HG03442 (cell line): Measurements from ENCODE around the gene PIGX.

Experiments
- ATAC-seq: cut with Tn5 transposase; IDR thresholded peaks from one replicate; pipeline ENCODE4 v1.9.1; 2021; ENCODE audit warnings: mild to moderate bottlenecking, moderate library complexity; ENCODE audit not compliant: unreplicated experiment

The PIGX gene

DNA sequence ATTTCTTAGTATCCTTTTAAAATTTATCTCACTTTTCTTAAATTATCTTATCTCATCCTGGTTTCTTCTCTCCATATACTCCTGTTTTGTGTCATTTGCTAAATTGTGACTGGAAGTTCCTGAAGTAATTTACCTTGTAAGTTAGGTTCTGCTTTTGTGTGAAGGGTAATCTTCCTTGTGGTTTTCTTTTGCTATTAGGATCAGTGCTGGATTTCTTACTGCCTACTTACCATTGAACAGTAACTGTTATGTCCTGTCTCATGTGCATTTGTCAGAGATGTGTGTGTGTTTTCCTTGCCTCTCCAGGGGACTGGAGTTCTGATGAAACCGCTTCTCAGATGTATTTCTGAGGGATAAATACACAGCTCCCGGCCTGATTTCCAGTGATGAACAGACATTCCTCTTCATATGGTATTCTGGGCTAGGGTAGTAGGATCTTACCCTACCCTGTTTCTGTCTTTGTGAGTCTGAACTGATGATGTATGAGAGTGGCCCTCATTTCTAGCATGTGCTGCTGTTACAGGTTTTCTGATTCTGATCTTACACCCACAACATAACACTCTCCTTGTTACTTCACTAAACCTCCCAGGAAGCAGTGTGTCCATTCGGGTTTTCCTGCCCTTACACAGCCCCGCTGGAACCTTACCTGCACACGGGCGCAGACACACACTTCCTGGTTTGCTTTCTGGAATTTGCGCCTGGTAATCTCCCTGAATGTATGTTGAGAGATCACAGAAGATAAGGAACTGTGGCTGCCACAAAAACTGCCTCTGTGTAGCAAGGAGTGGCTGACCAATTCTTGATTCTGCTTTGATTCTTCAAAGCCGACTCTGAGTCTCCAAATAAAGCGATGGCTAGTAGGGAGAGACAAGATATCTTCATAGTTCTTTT is 42.2 kb downstream of the PIGX start:
- ATAC-seq, result no peak

DNA sequence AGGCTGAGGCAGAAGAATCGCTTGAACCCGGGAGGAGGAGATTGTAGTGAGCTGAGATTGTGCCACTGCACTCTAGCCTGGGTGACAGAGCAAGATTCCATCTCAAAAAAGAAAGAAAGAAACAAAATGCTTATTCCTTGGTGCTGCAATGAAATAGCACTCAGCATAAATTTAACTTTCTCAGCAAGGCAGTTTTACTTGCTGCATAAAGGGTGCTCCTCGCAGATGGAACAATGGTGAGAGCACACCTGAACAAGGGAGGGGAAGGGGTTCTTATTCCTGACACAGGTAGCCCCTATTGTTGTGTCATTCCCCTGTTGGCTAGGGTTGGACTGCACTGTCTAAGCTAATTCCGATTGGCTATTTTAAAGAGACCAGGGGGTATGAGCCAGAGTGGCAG is 44.6 kb downstream of the PIGX start:
- no peak for ATAC-seq

DNA sequence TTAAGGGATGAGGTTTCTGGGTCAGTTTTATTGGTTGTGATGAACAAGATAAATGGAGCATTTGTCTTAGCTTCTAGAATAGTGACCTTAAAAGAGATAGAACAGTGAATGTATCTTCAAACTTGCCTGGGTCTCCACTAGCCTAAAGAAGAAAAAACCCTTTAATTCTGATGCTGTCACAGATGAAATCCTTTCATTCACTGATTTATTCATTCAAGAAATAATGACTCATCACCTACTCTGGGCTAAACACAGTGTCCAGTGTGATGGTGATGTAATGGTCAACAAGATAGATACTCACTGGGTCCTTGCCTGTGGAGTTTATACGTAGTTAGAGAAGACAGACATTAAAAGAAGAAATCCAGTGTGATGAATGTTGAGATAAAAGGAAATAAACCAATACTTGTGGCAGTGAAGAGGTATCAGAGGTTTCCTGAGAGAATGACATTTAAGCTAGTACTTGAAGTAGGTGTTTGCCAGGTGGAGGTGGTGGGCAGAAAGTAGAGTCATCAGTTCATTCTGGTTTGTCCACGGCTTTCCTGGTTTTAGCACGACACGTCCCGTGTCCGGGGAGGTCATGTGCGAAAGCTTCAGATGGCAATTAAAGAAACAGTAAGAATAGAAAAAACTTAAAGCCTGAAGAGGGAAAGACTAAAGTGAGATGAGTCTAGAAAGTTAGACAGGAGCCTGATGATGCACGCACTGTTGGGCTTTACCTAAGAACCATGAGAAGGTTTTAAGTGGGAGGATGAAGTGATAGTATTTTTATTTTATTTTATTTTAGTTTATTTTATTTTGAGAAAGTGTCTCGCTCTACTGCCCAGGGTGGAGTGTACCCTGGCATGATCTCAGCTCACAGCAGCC is 45.9 kb downstream of the PIGX start:
- ATAC-seq, result no peak

DNA sequence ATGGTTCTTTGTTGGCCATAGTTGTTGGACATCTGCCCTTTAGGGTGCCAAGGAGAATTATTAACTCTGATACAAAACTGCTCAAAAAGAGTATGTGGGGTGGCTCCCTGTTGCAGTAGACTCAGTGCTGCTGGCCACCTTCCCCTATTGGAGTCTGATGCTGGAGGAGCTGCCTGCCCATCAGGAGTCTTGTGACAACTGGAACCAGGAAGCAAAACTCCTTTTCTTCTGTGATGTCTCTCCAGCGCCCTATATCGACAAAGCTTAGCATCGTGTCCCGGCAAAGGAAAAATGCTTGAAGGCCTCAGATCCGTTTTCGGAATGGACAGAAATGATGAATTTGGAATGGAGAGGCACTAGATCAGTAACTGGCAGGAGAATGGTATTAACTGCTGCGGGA is 51.0 kb downstream of the PIGX start:
- no peak for ATAC-seq

DNA sequence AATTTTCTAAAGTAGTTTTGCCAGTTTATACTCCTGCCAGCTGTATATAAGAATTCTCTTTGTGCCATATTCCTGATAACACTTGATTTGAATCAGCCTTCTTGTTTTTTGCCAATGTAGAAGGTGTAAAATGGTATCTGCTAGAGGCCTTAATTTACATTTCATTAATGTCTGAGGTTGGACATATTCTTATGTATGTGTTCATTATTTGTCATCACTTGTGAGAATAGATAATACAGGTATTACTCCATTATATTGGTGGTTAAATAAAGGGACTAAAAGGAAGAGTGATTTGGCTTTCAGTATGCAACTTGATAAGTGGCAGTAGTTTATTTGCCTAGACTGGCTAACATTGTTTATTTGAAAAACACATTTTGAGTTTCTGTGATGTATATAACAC is 53.3 kb downstream of the PIGX start:
- no peak for ATAC-seq

DNA sequence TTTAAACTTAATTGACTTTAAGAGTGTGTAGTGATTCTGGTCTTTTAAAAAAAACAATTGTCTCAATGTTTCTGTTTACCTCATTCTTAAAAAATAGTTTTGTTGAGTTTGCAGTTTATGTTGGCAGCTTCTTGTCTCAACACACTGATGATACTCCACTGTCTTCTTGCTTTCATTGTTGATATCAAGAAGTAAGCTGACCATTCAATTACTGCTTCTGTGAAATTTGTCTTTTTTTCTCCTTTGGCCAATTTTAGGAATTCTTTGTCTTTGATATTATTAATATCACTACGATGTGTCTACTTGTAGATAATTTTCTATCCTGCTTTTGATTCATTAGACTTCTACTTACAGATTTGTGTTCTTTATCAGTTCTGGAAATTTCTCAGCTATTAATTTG is 58.9 kb downstream of the PIGX start:
- no peak for ATAC-seq

DNA sequence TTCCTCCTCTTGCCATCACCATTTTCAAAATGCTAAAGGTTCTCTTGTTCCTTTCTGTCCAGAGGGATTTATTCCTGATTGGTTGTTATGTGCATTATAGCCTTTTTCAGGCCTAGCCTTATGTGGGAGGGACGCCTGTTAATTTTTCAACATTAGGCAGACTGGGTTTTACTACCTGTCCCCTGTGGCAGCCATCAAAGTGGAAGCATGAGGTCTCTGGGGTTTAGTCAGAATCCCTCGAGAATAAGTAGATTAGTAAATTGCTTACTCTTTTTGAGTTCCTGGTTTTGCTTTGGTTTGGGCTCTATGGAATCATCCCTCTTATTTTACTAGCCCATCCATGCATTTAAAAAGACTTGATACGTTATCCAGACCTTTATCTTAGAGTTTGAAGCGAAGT is 59.9 kb downstream of the PIGX start:
- no peak for ATAC-seq

DNA sequence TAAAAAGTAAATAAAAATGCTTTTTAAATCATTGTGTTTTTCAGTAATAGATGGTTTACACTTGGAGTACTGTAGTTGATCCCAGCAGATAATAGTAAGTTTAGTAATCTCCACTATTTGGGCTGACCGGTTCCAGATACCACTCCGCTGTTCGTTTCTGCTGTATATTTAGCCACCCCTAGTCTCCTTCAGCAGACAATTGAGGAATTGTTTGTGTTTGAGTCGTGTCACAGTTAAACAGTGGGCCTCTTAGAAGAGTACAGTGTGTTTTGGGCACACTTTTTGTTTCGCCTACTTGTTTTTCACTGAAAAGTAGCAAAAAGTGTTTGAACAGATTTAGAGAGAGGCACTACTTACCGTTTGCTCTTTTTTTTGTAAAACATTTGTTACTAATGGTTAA is 60.7 kb downstream of the PIGX start:
- no peak for ATAC-seq

DNA sequence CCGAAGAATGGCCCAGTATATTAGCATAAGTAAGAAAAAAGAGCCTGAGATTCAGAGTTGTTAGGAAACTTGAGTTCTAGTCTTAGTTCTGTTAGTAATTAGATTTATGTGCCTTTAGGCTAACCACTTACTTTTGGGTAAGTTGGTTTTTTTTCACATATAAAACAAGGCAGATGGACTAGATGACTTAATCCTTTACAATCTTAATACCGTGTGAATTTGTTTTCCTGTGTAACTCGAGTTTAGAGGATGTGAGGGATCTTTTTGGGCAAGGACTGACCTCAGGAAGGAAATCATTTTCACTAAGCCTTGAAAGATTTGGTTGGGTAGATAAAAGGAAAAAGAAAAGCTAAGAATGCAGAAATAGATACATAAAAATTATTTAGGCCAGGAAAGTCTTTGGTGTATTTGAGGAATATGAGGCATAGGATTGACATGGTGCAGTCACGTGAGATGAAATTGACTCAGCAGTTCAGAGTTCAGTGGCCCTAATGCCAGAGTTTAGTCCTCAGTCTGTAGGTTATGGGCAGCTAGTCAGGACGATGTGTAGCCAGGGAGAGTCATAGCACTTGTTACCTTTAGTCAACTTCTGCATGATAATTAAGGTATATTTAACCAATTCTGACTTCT is 62.1 kb downstream of the PIGX start:
- ATAC-seq, result no peak

DNA sequence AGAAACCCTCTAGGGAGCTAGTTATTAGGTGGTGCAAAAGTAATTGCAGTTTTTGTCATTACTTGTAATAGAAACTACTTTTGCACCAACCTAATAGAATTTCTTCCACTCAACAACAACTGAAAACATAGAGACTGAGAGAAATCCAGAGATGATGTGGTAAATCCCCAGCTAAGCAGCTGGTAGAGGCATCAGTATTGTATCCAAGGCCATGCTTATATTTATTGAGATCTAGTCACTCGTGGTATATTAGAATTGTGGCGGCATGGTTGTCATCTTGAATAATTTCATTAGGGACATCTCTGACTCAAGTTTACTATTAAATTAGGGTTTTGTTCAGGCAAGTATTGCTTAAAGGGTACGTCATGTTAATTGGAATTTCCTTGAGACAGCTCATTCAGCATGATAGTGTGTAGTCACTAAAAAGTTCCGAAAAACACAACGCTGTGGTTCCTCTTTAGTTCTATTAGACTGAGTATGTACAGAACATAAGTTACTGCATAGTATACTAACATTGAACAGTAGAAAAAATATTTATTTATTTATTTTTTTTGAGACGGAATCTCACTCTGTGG is 62.8 kb downstream of the PIGX start:
- ATAC-seq, result no peak

DNA sequence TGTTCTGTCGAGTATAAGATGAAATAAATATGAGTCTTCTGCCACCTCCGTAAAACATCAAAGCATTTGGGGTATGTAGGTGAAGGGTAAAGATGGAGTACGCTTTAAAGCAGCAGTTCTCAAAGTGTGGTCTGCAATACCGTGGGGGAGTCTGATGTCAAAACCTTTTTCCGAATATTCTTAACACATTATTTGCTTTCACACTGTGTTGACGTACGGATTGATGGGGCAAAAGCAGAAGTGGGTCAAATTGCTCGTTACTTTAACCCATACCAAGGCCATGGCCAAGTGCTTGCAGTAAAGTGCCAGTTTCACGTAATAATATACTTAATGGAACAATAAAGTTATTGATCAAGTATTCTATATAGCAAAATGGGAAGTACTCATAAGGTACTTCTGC is 63.8 kb downstream of the PIGX start:
- no peak for ATAC-seq

DNA sequence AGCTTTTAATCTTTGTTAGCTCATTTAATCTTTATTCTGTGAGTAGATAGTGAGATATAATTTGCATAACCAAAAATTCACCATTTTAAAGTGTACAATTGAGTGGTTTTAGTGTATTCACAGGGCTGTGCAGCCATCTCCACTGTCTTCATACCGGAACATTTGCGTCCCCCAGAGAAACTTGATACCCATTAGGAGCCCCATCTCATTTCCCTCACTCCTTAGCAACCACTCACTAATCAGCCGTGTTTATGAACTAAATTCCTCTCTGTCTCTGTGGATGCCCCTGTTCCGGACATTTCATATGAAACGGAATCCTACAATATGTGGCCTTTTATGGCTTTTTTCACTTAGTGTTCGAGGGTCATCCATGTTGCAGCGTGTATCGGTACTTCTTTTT is 65.7 kb downstream of the PIGX start:
- no peak for ATAC-seq

DNA sequence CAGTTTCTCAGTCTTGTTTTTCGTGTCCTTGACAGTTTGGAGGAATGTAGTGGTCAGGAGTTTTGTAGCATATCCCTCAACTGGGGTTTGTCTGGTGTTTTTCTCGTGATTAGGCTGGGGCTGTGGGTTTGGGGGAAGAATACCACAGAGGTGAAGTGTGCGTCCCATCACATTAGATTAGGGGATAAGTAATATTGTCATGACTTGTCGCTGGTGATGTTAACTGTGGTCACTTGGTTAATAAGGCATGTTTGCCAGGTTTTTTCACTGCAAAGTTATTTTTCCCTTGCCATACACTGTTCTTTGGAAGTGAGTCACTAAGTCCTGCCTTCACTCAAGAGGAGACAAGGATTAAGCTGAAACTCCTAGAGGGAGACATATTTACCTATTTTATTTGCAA is 66.6 kb downstream of the PIGX start:
- no peak for ATAC-seq

DNA sequence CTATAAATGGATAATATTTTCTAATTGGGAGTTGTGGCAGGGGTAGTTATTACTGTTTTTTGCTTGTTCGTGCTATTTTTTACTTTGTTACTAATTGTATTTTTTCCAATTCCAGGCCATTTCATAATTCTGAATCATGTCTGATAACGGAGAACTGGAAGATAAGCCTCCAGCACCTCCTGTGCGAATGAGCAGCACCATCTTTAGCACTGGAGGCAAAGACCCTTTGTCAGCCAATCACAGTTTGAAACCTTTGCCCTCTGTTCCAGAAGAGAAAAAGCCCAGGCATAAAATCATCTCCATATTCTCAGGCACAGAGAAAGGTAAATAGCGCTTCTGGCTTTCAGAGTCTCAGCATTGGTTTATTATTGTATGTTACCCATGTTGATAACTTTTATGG is 70.3 kb downstream of the PIGX start:
- no peak for ATAC-seq
